Endothelial cell of umbilical vein (primary cell): Measurements from ENCODE around the gene PLCD1. TPM values are rescaled to one million over a fixed set of nuclear protein-coding genes. Genes with fewer than 3 reads are reported as not detected.

Source experiments
- BruUV-seq: library from RNA; stranded (reverse); fragments of 400-500 nt; replicated peaks from 2 replicates; lab custom pipeline; 2021; lab: Mats Ljungman, UMichigan
- CTCF ChIA-PET: fragments of 300-600, 350-600 bp; sonication (Branson Sonifier 250); formaldehyde crosslinking; loops from one replicate; lab custom pipeline; 2021; ENCODE audit warnings: antibody characterized with exemption, inconsistent platforms; lab: Charles Lee
- POLR2A ChIA-PET: fragments of 300-600, 350-600 bp; sonication (Branson Sonifier 250); formaldehyde crosslinking; loops from one replicate; lab custom pipeline; 2021; ENCODE audit warnings: antibody characterized with exemption, inconsistent platforms; lab: Charles Lee
- DNase-seq: peaks from one replicate; pipeline ENCODE4 v3.0.0-alpha.2; 2011; ENCODE audit warnings: low read depth, low spot score
- FAIRE-seq: peaks from 2 replicates; lab custom pipeline; 2011; peaks lifted over from hg19 to GRCh38; lab: Jason Lieb, UNC
- H2AFZ ChIP-seq: 2 replicates; pipeline ENCODE4 v1.6.0; 2012; ENCODE audit warnings: low read depth, low read length, control low read depth, inconsistent platforms
- H3K27ac ChIP-seq: 2 replicates; pipeline ENCODE4 v1.5.1; 2011; ENCODE audit warnings: low read depth, mild to moderate bottlenecking, control low read depth, low read length, moderate library complexity; ENCODE audit not compliant: insufficient read depth
- H3K27me3 ChIP-seq, 2 experiments: 2 replicates each; pipeline versions ENCODE4 v1.6.0 to v1.6.1; 2011; ENCODE audit warnings: low read length in 2 of 2, mixed read lengths in 1 of 2; ENCODE audit not compliant: control insufficient read depth in 2 of 2, insufficient read depth in 2 of 2
- H3K36me3 ChIP-seq, 2 experiments: 2 replicates in 1 of 2; 3 replicates in 1 of 2; pipeline ENCODE4 v1.5.1; 2011; ENCODE audit warnings: low read length in 2 of 2, mild to moderate bottlenecking in 1 of 2, moderate library complexity in 1 of 2; ENCODE audit not compliant: control insufficient read depth in 2 of 2, insufficient read depth in 2 of 2; ENCODE audit errors: extremely low read depth in 1 of 2
- H3K4me1 ChIP-seq: 3 replicates; pipeline ENCODE4 v1.5.1; 2011; ENCODE audit warnings: mild to moderate bottlenecking, low read length; ENCODE audit not compliant: control insufficient read depth, insufficient read depth; ENCODE audit errors: extremely low read depth
- H3K4me2 ChIP-seq: 2 replicates; pipeline ENCODE4 v1.6.1; 2011; ENCODE audit warnings: low read length, control low read depth, mixed read lengths; ENCODE audit not compliant: insufficient read depth
- H3K4me3 ChIP-seq, 3 experiments: fragments of 200-600 bp in 1 of 3; sonication (generic), shearing (Covaris generic) in 1 of 3; replicated peaks in 1 of 3; 2 replicates each; pipeline ENCODE4 v1.5.1; 2011 to 2016; ENCODE audit warnings: control low read depth in 3 of 3, low read length in 3 of 3, mild to moderate bottlenecking in 2 of 3, inconsistent platforms in 1 of 3, low read depth in 1 of 3, moderate library complexity in 1 of 3; ENCODE audit not compliant: insufficient read depth in 1 of 3
- H3K79me2 ChIP-seq: 2 replicates; pipeline ENCODE4 v1.6.0; 2012; ENCODE audit warnings: low read length, inconsistent platforms; ENCODE audit not compliant: control insufficient read depth, insufficient read depth
- H3K9ac ChIP-seq: replicated peaks from 2 replicates; pipeline ENCODE3; 2011; ENCODE audit warnings: low read length, control low read depth; ENCODE audit not compliant: insufficient read depth; ENCODE audit errors: extremely low read depth
- H3K9me1 ChIP-seq: replicated peaks from 3 replicates; pipeline ENCODE4 v1.6.0; 2011; ENCODE audit warnings: mild to moderate bottlenecking, low read length; ENCODE audit not compliant: control insufficient read depth, insufficient read depth; ENCODE audit errors: extremely low read depth
- H3K9me3 ChIP-seq: replicated peaks from 2 replicates; pipeline ENCODE4 v1.5.1; 2012; ENCODE audit warnings: low read length, inconsistent platforms; ENCODE audit not compliant: control insufficient read depth, insufficient read depth
- H4K20me1 ChIP-seq: replicated peaks from 2 replicates; pipeline ENCODE3; 2011; ENCODE audit warnings: mild to moderate bottlenecking, low read length; ENCODE audit not compliant: control insufficient read depth, insufficient read depth; ENCODE audit errors: extremely low read depth
- CTCF ChIP-seq, 2 donors: IDR thresholded peaks; 1 replicate in 1 of 2; 2 replicates in 1 of 2; pipeline ENCODE4 v1.5.1; 2011; ENCODE audit warnings: low read length in 2 of 2, mild to moderate bottlenecking in 2 of 2, moderate library complexity in 2 of 2, control low read depth in 1 of 2, inconsistent platforms in 1 of 2, low read depth in 1 of 2; ENCODE audit not compliant: insufficient read depth in 1 of 2; ENCODE audit errors: extremely low read depth in 1 of 2
- EZH2 ChIP-seq: IDR thresholded peaks from 2 replicates; pipeline ENCODE4 v1.6.1; 2012; ENCODE audit warnings: borderline replicate concordance, low read depth, mild to moderate bottlenecking, moderate library complexity, low read length, inconsistent platforms; ENCODE audit not compliant: severe bottlenecking
- FOS ChIP-seq: IDR thresholded peaks from 2 replicates; pipeline ENCODE4 v1.6.1; 2011; ENCODE audit warnings: mild to moderate bottlenecking, low read length, moderate library complexity, borderline replicate concordance; ENCODE audit not compliant: insufficient read depth
- GATA2 ChIP-seq: IDR thresholded peaks from 2 replicates; pipeline ENCODE4 v1.7.0; 2011; ENCODE audit warnings: low read depth, mild to moderate bottlenecking, moderate library complexity, mixed read lengths, low read length; ENCODE audit not compliant: insufficient read length, insufficient read depth
- JUN ChIP-seq: IDR thresholded peaks from 2 replicates; pipeline ENCODE4 v1.6.1; 2011; ENCODE audit warnings: borderline replicate concordance, low read depth; ENCODE audit not compliant: insufficient read length, insufficient read depth
- MAX ChIP-seq: IDR thresholded peaks from 2 replicates; pipeline ENCODE4 v1.6.1; 2011; ENCODE audit not compliant: insufficient read depth, insufficient read length
- MYC ChIP-seq: IDR thresholded peaks from one replicate; pipeline ENCODE4 v1.6.1; 2011; ENCODE audit warnings: mild to moderate bottlenecking, low read depth, low read length
- POLR2A ChIP-seq: IDR thresholded peaks from 2 replicates; pipeline ENCODE4 v1.6.1; 2012; ENCODE audit warnings: low read depth, mild to moderate bottlenecking, control low read depth, low read length
- POLR2AphosphoS5 ChIP-seq: IDR thresholded peaks from 2 replicates; pipeline ENCODE4 v1.6.1; 2012; ENCODE audit warnings: low read depth, mild to moderate bottlenecking, control low read depth, low read length, moderate library complexity; ENCODE audit not compliant: insufficient read depth
- dilution Hi-C: fragments of 300-500 bp; cut with MboI; formaldehyde crosslinking; loops from one replicate; pipeline ENCODE4 v1.15.0; 2019; ENCODE audit warnings: low sequenced_read_pairs; ENCODE audit not compliant: extremely low pct_ligation_motif_present
- intact Hi-C: fragments of 100-400 bp; cut with micrococcal nuclease; formaldehyde crosslinking; loops from one replicate; pipeline ENCODE4 v1.10.0; 2022
- polyA plus RNA-seq, 4 experiments: library from polyadenylated mRNA; depleted of rRNA in 3 of 4; stranded (reverse) in 3 of 4; unstranded in 1 of 4; fragments of >200 nt; gene quantifications; 2 replicates each; pipeline versions ENCODE4 v1.2.1 to v1.2.3, GENCODE V29; 2011 to 2012; ENCODE audit warnings: missing spikeins in 1 of 4
- total RNA-seq: library from RNA; stranded (reverse); gene quantifications from 2 replicates; pipeline ENCODE4 v1.2.3, GENCODE V29; 2021

The PLCD1 gene
- total and polyA plus RNA-seq, 2 donors (not counting 3 experiments of a cell fraction or from before 2014, with no cell fraction given) = 12.6 to 15.3 TPM

- no peaks in the 10 kb centered on the region for H3K9me1 ChIP-seq
- no TSS peak for BruUV-seq
- H3K27me3 ChIP-seq = no peaks in the 10 kb centered on the region
- no peaks in the 10 kb centered on the region for H4K20me1 ChIP-seq
- no peaks in the 10 kb centered on the region for H3K9me3 ChIP-seq
- ChIA-PET POLR2A (no interaction called here), CTCF (interaction anchor here (1.2 to 6.4 kb wide), 3 partner anchors 10 to 17 kb away, joined by 3 to 35 read pairs (median 4); no protein-coding TSS in a partner anchor)
- dilution Hi-C loops = no loop called here
- H3K4me3 ChIP-seq = no peak overlapping the region
- H3K4me2 ChIP-seq = no peak overlapping the region
- no peaks in the 10 kb centered on the region for H3K4me1 ChIP-seq
- TF ChIP-seq POLR2A (no peak), EZH2 (no peak), CTCF (IDR thresholded peaks at IDR 0.05; ENCODE audit: extremely low read depth in 1 of 2, insufficient read depth in 1 of 2, low read depth in 1 of 2, low read length in 2 of 2) (no peak), GATA2 (no peak), JUN (no peak), FOS (no peak), POLR2AphosphoS5 (no peak), MYC (no peak), MAX (no peak)
- H3K9ac ChIP-seq = no peak overlapping the region
- H3K79me2 ChIP-seq = no peaks in the 10 kb centered on the region
- H3K27ac ChIP-seq = no peak overlapping the region
- intact Hi-C loops = no loop called here
- no peak overlapping the region for H2AFZ ChIP-seq
- DNase-seq (no peak), FAIRE-seq (no peak)
- peaks cover 0 to 8% of the 10 kb centered on the region in 2 experiments for H3K36me3 ChIP-seq
These were observed 44.8 kb downstream of the PLCD1 start for GRCh38 chr3:37984596-37984995.
